CD4-positive, alpha-beta T cell (primary cell): ENCODE data around the gene SDK1. TPM values are rescaled to one million over a fixed set of nuclear protein-coding genes. Genes with fewer than 3 reads are reported as not detected.

ENCODE experiments used
- ATAC-seq: fragments of 200-7000 bp; cut with Tn5 transposase; one replicate; pipeline ENCODE4 v1.10.0; 2022; ENCODE audit warnings: mild to moderate bottlenecking; ENCODE audit not compliant: poor library complexity
- CTCF ChIA-PET: fragments of 350-600 bp; sonication (Branson Sonifier 250); formaldehyde crosslinking; loops from one replicate; lab custom pipeline; 2021; ENCODE audit warnings: antibody characterized with exemption, inconsistent platforms; lab: Charles Lee
- POLR2A ChIA-PET: fragments of 350-600 bp; sonication (Branson Sonifier 250); formaldehyde crosslinking; loops from one replicate; lab custom pipeline; 2021; ENCODE audit warnings: antibody characterized with exemption, inconsistent platforms; lab: Charles Lee
- DNase-seq, 14 experiments: peaks; one replicate each; pipeline ENCODE4 v3.0.0-alpha.2; 2013 to 2020; ENCODE audit warnings: mixed read lengths in 2 of 14
- H3K27ac ChIP-seq, 2 donors: one replicate each; pipeline versions ENCODE4 v1.5.1 to v1.7.0; 2013; ENCODE audit warnings: low read length in 2 of 2, low read depth in 1 of 2, mild to moderate bottlenecking in 1 of 2
- H3K27me3 ChIP-seq, 2 experiments: 1 replicate in 1 of 2; 2 replicates in 1 of 2; pipeline versions ENCODE4 v1.6.1 to v1.7.0; 2013; ENCODE audit warnings: low read length in 2 of 2, control low read depth in 1 of 2, mild to moderate bottlenecking in 1 of 2, moderate library complexity in 1 of 2; ENCODE audit not compliant: insufficient read depth in 2 of 2, control insufficient read depth in 1 of 2
- H3K36me3 ChIP-seq: one replicate; pipeline ENCODE4 v1.6.1; 2013; ENCODE audit warnings: low read length, control low read depth; ENCODE audit not compliant: insufficient read depth
- H3K4me1 ChIP-seq: one replicate; pipeline ENCODE4 v1.6.1; 2013; ENCODE audit warnings: low read length, control low read depth; ENCODE audit not compliant: insufficient read depth
- H3K4me3 ChIP-seq: one replicate; pipeline ENCODE4 v1.5.1; 2013; ENCODE audit warnings: mild to moderate bottlenecking, low read length, moderate library complexity
- H3K9me3 ChIP-seq, 2 experiments: 1 replicate in 1 of 2; 2 replicates in 1 of 2; pipeline versions ENCODE4 v1.6.1 to v1.7.0; 2013; ENCODE audit warnings: low read length in 2 of 2, mild to moderate bottlenecking in 2 of 2, control low read depth in 1 of 2, moderate library complexity in 1 of 2; ENCODE audit not compliant: control insufficient read depth in 1 of 2, insufficient read depth in 1 of 2
- H3K27ac Mint-ChIP-seq: one replicate; pipeline ENCODE4 v1.8.0; 2020; ENCODE audit warnings: mixed read lengths
- H3K27me3 Mint-ChIP-seq: one replicate; pipeline ENCODE4 v1.8.0; 2021; ENCODE audit warnings: mixed read lengths
- H3K36me3 Mint-ChIP-seq: one replicate; pipeline ENCODE4 v1.8.0; 2021; ENCODE audit warnings: low read depth, mixed read lengths
- H3K4me1 Mint-ChIP-seq: one replicate; pipeline ENCODE4 v1.8.0; 2021; ENCODE audit warnings: low read depth, mixed read lengths
- H3K4me3 Mint-ChIP-seq: one replicate; pipeline ENCODE4 v1.8.0; 2020; ENCODE audit warnings: mild to moderate bottlenecking, mixed read lengths
- H3K9me3 Mint-ChIP-seq: one replicate; pipeline ENCODE4 v1.8.0; 2020; ENCODE audit warnings: mixed read lengths
- intact Hi-C, 2 experiments: fragments of 100-400 bp; cut with DNase I in 1 of 2; cut with micrococcal nuclease in 1 of 2; formaldehyde crosslinking; loops; one replicate each; pipeline versions ENCODE4 v1.15.1 to v1.9.0; 2023 to 2025; cut with DNase I, micrococcal nuclease
- total RNA-seq, 174 experiments: library from RNA in 2 of 174; stranded (reverse) in 2 of 174; gene quantifications; one replicate each; pipeline ENCODE4 v1.2.3 and lab custom pipeline; 2021 to 2026
- TF ChIP-seq, protein P1 (sequence below): fragments of 200-600 bp; IDR thresholded peaks from one replicate; pipeline ENCODE4 v1.8.0; 2022; ENCODE audit warnings: antibody characterized with exemption, mild to moderate bottlenecking

Gene SDK1
- total RNA-seq, 2 experiments from 2014 or later: 1.1 to 1.3 TPM

DNA sequence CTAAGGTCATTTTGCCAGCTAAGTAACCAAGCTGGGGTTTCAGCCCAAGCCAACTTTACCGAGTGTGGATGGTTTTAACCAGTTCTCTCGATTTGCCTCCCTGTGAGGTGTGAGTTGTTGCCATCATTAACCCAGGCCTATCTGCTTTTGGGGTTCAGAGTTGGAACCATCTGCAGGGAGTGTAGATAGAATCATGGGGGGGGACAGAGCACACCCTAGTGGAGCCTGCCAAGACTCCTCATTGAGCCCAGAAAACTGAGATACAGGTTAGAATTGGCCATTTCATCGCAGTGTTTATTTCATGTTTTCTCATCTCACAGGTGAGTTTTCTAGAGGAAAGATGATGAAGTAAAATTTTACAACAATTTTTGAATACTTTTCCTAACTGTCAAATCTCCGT is 133.6 kb downstream of the SDK1 start:
- no peaks in the 10 kb centered on the region for H3K9me3 ChIP-seq
- Mint-ChIP-seq H3K36me3 (no peaks in the 10 kb centered on the region), H3K4me1 (no peaks in the 10 kb centered on the region), H3K4me3 (no peak overlapping the region), H3K9me3 (no peaks in the 10 kb centered on the region), H3K27me3 (no peaks in the 10 kb centered on the region), H3K27ac (no peak overlapping the region)
- ChIA-PET POLR2A (no interaction called here), CTCF (no interaction called here)
- no peak overlapping the region for H3K27ac ChIP-seq
- H3K36me3 ChIP-seq: no peaks in the 10 kb centered on the region
- no peak overlapping the region for H3K4me3 ChIP-seq
- no peaks in the 10 kb centered on the region for H3K4me1 ChIP-seq
- ATAC-seq (no peak), DNase-seq (no peak)
- H3K27me3 ChIP-seq: no peaks in the 10 kb centered on the region
- TF ChIP-seq, protein P1, sequence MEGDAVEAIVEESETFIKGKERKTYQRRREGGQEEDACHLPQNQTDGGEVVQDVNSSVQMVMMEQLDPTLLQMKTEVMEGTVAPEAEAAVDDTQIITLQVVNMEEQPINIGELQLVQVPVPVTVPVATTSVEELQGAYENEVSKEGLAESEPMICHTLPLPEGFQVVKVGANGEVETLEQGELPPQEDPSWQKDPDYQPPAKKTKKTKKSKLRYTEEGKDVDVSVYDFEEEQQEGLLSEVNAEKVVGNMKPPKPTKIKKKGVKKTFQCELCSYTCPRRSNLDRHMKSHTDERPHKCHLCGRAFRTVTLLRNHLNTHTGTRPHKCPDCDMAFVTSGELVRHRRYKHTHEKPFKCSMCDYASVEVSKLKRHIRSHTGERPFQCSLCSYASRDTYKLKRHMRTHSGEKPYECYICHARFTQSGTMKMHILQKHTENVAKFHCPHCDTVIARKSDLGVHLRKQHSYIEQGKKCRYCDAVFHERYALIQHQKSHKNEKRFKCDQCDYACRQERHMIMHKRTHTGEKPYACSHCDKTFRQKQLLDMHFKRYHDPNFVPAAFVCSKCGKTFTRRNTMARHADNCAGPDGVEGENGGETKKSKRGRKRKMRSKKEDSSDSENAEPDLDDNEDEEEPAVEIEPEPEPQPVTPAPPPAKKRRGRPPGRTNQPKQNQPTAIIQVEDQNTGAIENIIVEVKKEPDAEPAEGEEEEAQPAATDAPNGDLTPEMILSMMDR: no peak
- intact Hi-C loops: no loop called here

DNA sequence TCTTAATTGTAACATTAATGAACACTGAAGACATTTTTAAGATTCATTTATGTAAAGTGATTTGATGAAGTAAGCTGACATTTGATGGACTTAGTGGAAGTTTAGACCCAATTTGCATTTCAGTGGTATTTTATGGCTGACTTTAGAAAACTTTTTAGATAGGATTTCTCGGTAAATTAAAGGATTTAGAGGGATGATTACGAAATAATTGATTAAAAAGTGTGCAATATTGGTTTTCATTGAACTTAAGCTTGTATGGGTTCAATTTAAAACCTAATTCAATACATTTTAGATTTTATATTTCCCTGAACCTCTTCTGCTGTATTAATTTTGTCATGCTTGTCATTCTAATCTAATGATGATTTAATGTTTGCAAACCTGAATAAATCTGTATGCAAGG is 135.1 kb downstream of the SDK1 start:
- Histone ChIP-seq H3K27ac (no peak overlapping the region), H3K4me1 (no peaks in the 10 kb centered on the region), H3K9me3 (no peaks in the 10 kb centered on the region), H3K36me3 (no peaks in the 10 kb centered on the region), H3K4me3 (no peak overlapping the region), H3K27me3 (no peaks in the 10 kb centered on the region)
- intact Hi-C loops: no loop called here
- ChIA-PET CTCF (no interaction called here), POLR2A (no interaction called here)
- Mint-ChIP-seq H3K36me3 (no peaks in the 10 kb centered on the region), H3K9me3 (no peaks in the 10 kb centered on the region), H3K27me3 (no peaks in the 10 kb centered on the region), H3K4me3 (no peak overlapping the region), H3K4me1 (no peaks in the 10 kb centered on the region), H3K27ac (no peak overlapping the region)
- TF ChIP-seq, protein P1: no peak
- ATAC-seq: no peak
- no peak for DNase-seq

DNA sequence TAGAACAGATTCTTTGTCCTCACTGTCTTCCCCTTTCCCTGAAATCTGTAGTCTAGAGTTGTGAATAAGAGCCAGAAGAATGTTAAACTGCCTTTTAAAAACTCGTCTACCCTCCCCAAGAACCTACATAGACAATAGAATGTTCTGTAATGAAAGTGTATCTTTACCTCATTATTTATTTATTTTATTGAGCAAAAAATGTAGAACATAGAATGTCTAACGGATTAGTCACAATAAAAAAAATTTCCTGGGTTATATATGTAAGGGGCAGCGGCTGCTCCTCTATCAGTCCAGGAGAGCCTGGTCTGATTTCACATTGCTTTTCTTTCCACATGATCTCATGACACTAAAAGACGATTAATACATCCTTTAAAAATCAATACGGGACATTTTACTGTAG is 135.7 kb downstream of the SDK1 start:
- intact Hi-C loops: no loop called here
- no peak for ATAC-seq
- Histone ChIP-seq H3K27me3 (no peaks in the 10 kb centered on the region), H3K27ac (no peak overlapping the region), H3K36me3 (no peaks in the 10 kb centered on the region), H3K4me1 (no peaks in the 10 kb centered on the region), H3K9me3 (no peaks in the 10 kb centered on the region), H3K4me3 (no peak overlapping the region)
- H3K27me3 Mint-ChIP-seq: no peaks in the 10 kb centered on the region
- H3K36me3 Mint-ChIP-seq: no peaks in the 10 kb centered on the region
- CTCF ChIA-PET: no interaction called here
- TF ChIP-seq, protein P1: no peak
- DNase-seq: no peak
- no peak overlapping the region for H3K27ac Mint-ChIP-seq
- no peaks in the 10 kb centered on the region for H3K9me3 Mint-ChIP-seq
- POLR2A ChIA-PET: no interaction called here
- H3K4me3 Mint-ChIP-seq: no peak overlapping the region
- no peaks in the 10 kb centered on the region for H3K4me1 Mint-ChIP-seq
